HTR-8/SVneo (cell line): ENCODE results near the gene FGD5.
A peak's percentile ranks its signal among the peaks of the same experiment; 100 is the strongest.

Experiments
- DNase-seq: peaks from one replicate; pipeline ENCODE4 v3.0.0; 2011; ENCODE audit warnings: low spot score, mixed read lengths; ENCODE audit not compliant: insufficient read length
- FAIRE-seq: peaks from 2 replicates; lab custom pipeline; 2011; peaks lifted over from hg19 to GRCh38; lab: Jason Lieb, UNC

Gene FGD5

DNA sequence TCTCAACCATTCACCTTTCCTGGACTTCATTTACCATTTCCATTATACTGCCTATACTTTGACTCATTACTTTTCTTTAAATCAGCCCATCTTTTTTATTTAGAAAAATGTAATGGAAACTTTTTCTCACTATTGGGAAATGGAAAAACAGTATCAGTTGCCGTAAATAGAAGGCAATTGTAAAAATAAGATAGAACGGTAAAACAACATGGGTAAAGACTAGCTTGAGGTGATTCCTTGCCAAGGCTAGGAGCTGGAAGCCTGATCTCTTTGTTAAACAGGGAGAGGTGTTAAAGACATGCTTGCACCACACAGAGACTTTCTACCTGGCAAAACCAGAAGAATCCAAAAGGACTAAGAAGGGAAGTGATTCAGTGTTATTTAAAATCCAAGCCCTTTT lies 5.9 kb downstream of the FGD5 start:
- DNase-seq: no peak
- no peak for FAIRE-seq

DNA sequence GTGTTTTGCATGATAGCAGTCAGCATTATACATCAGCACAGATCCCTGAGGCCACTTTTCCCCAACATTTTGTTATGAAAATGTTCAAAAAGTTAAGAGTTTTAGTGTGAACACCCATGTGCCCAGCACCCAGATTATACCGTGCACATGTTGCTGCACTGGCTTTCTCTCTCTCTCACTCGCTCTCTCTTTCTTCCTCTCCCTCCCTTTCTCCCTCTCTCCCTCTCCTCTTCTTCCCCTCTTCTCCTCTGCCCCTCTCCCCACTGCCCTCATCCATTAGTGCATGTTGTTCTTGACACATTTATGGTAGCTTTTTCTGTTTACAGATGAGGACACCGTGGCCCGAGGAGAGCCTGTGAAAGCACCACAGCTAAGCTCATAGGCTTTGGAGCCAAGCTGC lies 7.3 kb downstream of the FGD5 start:
- DNase-seq (no peak), FAIRE-seq (no peak)

DNA sequence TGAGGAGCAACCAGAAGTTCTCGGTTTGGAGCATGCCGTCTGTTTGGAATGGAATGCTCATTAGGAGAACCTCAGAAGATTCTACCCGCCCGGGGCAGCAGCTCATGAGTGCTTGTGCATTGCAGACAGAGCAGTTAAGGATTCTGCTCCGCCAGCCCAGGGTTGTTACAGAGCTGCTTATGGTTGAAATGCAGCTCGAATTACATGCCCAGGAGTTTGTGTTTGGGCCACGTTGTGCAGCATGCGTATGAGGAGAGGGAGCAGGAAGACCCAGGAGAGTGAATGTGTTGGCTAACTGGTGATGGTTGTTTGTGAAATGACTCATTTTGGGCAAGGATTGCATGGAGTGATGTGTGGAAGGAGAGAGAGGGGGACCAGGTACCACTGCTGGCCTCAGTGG lies 9.0 kb downstream of the FGD5 start:
- FAIRE-seq: no peak

DNA sequence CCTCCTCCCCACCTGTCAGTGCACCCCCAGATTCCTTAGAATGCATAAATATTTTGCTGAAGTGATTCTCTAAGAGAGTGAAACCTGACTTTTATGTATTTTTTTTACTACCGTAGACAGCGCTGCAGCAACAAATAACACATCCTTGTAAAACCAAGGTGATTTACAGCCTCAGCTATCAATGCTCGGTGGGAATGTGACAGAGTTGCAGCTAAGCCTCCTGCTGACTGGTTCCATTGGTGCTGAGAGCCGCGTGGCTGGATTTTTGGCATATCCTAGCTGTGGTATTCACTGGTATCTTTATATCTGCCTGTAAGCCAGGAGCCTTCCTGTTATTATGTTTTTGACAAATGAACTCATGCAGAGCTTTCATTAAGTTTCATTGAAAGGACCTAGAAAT lies 11.0 kb downstream of the FGD5 start:
- FAIRE-seq (no peak), DNase-seq (no peak)

More for the DNA sequence above, 9.0 kb downstream of the FGD5 start:
- DNase-seq: no peak

DNA sequence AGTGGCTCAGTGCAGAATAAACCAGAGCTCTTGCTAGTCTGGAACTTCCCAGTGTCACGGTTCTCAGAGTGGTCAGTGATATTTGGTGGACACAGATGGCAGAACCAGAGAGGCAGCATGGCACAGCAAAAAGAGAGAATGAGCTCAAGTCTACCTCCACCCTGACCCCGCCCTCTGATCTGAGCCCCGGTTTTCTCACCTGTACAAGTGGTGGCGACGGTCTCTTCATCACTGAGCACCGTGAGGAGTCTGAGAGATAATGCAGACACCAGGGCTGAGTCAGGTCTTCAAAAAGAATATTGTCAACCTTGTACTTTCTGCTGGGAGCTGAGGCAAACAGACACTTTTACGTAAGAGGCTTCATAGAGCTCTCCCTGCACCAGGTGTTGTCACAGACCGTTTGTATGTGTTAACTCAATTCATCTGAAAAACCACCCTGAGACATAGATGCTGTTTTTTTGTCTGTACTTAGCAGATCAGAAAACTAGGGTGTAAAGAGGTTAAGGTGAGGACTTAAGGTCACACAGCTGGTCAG lies 13.2 kb downstream of the FGD5 start:
- no peak for DNase-seq
- no peak for FAIRE-seq

DNA sequence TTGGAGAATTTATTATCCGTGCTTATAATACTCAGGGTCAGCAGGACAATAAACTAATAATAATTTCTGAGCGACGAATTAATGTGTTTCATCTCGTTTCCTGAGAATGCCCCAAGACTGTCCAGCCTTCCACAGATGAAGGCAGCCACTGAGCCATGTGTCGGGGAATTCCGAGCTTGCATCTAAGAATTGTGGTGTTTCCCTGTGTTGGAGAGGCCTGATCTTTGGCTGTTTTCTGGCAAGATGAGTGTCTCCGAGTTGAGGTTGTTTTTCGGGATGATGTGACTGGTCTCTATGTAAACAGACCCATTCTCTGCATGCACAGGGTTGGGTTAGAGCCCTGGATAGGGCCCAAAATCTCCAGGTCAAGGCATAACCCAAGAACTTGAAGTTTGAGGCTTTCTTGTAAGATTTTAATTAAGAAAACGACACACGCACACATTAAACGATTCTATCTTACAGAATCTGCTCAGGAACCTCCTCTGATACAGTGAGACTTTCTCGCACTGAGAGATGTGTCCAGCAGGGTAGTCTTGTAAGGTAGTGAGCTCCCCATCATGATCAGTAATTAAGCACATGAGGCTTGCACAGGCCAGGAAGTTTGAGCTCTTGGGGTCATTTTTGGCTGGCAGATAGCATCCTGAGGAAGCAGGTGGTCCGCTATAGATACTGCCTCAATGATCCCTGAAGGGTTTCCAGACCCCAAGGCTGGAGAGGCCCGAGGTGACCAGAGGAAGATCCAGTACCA lies 14.4 kb downstream of the FGD5 start:
- DNase-seq (no peak), FAIRE-seq (peak; percentile 4)

DNA sequence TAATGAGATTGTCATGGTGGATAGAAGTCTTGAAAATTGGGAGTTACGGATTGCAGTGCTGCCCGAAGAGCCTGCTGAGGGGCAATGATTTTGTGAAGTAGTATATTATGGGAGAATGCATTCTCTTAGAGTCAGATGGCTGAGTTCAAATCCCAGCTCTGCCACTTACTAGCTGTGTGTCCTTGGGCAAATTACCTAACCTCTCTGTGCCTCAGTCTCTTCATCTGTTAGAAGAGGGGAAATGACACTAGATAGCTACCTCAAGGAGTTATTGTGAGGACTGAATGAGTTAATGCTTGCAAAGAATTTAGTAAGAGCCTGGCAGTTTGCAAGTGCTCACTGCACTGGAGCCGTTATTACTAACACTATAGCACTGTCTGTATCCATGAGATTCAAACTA lies 15.4 kb downstream of the FGD5 start:
- DNase-seq: no peak

DNA sequence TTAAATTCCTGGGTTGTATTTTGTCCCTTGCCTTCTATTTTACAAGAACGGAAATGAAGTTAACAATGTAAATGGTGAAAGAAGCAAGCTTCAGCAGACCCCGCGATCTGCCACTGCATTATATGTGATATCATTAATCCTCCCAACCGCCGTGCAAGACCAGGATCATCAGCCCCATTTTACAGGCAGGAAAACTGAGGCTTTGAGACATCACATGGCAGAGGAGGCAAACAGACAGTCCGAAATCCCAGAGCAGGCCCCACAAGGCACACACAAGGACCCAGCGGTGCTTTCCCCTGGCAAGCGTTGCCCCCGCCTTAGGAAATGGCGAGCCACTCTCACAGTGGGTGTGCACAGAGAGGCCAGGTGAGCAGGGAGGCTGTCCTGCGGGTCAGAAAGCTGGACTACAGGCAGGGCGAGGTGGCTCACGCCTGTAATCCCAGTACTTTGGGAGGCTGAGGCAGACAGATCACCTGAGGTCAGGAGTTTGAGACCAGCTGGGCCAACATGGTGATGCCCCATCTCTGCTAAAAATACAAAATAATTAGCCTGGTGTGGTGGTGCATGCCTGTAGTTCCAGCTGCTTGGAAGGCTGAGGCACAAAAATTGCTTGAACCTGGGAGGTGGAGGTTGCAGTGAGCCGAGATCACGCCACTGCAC lies 16.2 kb downstream of the FGD5 start:
- no peak for DNase-seq
- FAIRE-seq: no peak

More for the DNA sequence above, 15.4 kb downstream of the FGD5 start:
- FAIRE-seq: no peak

DNA sequence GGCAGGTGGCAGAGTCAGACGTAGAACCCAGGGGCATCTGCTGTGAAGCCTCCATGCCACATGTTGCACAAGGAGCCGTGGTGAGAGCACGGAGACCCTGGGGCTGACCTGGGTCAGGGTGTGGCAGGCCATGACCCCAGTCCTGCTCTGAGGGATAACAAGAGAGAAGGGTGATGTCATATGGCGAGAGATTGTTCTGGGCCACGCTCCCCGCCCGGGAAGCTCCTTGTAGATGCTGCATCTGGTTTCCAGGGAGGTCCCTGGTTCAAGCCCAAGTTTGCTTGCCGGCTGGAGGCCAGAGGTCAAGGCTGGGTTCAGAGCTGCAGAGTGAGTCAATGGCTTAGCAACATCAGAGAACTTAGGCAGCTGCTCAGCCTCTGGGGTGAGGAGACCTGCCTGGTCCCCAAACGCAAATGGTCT lies 17.3 kb downstream of the FGD5 start:
- no peak for FAIRE-seq
- DNase-seq: no peak

DNA sequence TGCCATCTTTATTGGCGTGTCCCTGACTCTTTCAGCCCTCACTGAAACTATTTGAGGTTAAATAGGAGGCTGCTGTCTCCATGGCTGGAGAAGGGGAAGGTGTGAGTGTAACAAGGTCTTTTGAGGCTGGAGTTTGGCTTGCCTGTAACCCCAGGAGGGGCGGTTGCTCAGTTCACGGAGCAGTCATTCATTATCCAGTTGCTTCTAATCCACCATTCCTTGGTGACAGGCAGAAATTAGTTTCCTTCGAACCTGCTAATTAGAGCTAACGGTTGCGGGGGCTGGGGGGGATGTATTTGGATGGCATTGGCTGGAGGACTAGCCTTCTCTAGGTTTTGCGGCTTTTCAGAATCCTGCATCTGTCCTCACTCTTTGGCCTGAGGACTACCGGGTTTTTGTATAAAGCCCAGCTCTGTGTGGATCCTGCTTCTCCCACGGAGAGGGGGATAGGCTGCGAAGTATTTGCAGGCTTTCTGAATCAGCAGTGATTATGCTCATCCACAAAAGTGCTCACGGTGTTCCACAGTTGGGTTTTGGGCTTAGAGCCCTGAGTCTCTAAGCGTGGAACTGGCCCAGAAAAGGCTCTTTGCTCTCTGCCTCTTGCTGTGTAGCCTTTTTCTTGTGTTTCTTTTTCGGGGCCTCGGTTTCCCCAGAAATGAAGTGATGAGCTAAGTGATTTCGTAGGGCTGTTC lies 18.6 kb downstream of the FGD5 start:
- DNase-seq: no peak
- no peak for FAIRE-seq

DNA sequence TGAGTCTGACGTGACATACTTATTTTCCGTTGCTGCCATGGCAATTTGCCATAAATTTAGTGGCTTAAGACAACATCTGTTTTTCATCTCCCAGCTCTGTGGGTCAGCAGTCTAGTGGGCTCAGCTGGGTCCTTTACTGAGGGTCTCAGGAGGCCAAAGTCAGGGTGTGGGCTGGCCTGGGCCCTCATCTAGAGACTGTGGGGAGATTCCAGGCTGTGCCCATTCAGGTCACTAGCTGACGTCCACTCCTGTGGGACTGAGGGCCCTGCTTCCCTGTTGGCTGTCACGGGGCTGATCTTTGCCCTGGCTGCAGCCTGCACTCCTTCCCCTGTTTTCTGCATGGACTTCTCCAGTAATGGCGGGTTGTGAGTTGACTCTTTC lies 19.1 kb downstream of the FGD5 start:
- DNase-seq (no peak), FAIRE-seq (no peak)

DNA sequence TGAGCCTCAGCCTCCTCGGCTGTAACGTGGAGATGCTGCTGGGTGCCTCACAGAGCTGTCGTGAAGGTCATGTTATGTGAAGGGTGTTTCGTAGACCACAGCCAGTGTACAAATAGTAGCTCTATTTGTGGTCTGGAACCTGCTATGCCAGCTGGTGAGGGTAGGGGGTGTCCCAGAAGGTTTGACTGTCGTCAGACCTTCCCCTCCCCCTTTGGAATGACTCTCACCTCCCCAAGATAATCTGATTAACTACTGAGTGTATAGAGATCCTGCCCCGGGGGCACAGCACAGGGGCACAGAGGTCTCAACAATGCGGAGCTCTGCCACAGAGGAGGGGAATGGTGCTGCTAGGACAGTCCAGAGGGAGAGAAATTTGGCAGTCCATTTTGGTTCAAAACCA lies 20.5 kb downstream of the FGD5 start:
- DNase-seq (no peak), FAIRE-seq (no peak)

DNA sequence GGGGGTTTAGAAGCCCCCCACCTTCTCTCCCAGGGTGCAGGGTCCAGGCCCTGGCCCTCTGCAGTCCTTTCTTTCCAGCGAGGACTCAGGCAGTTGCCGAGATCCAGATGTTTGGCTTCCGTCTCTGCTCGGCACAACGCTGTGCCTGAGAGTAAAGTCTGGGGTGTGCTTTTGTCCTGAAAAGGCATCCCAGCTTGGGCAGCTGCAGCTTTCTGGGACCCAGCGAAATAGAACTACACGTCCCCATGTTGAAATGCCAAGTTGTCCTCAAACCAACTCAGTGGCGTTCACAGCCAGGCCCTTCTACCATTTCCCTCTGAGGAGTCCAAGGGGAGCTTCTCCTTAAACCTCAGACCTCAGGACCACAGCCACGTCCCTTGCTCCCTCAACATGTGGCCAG lies 23.1 kb downstream of the FGD5 start:
- FAIRE-seq: no peak
- no peak for DNase-seq

DNA sequence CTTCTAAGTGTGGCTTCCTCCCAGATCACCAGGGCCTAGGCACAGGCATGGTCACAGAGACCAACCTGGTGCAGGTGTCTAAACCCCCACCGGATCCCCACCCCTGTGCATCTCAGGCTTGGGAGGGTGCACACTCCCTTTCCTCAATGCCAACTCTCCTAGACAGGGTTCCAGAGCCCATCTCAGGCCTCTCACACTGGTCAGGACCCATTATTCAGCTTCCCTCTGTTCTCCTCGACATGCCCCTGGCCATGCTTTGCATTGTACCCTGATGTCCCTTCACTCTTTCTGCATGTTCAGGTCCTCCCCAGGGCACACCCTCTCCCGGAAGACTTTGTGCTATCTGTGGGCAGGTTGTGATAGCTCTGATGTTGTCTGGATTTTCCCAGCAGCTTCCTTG lies 23.5 kb downstream of the FGD5 start:
- FAIRE-seq (no peak), DNase-seq (no peak)

DNA sequence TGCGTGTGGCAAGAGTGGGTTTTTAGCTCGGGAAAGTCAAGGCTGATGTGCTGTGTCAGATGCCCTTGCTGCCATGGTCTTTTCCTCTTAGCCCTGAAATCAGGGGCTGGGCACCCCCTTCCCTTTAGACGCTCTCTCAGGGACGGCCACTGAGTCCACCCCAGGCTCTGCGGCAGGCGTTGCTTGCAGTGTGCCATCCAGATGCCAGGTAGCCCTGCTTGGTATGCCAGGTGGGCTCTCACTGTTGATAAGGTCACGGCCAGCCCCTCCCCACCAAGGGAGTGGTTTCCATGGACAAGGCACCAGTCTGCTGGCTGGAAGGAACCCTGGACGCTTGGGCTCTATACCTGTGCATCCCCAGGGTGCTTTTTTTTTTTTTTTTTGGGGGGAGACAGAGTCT lies 24.6 kb downstream of the FGD5 start:
- no peak for DNase-seq
- FAIRE-seq: no peak

DNA sequence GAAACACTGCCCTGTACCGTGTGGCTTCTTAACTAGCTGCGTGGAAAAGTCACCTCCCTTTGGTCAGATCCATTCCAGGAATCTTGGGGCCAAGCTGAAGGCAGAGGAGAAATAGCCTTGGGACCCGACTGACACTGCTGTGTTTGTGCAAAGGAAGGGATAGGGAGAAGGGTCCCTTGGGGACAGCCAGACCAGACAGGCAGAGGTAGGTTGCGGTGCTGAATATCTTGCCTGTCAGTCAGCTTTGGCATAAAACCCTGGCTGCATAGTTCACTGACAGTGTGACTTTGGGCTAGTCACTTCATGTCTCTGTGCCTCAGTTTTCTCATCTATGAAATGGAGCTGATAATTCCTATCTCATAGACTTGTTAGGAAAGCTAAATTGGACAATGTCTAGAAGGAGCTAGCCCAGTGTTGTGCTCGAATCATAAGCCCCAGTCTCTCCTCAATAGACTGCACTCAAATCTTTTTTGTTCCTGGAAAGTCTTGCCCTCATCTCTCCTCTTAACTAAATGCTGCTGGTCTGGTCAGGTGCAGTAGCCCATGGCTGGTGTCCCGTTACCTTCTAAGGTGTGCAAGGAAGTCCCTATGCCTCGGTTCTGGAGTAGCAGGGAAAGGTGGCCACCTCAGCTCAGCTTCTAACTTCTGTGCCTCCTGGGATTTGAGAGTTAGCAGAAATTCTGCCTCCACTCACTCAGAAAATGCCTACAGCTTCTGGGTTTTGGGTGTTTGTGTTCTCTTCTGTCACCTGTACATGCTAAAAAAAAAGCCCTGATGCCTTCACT lies 25.8 kb downstream of the FGD5 start:
- no peak for FAIRE-seq

DNA sequence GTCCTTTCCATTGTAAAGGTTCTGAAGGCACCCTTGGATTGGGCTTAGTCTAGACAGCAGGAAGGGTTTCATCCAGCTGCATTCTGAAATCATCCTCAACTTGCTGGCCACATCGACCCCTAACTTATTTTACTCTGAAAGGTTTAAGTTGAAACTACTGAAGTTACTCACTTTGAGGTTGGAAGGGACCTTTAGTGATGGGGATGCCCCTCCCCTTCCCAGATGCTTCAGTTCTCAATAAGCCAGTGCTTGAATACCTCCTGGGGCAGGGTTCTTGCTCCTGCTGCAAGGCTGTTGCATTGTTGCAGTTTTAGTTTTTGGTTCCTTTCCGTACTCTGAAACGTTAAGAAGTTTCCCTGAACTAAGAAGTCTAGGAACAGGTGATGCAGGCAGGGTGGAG lies 26.4 kb downstream of the FGD5 start:
- no peak for FAIRE-seq
- no peak for DNase-seq

More for the DNA sequence above, 25.8 kb downstream of the FGD5 start:
- DNase-seq: no peak

DNA sequence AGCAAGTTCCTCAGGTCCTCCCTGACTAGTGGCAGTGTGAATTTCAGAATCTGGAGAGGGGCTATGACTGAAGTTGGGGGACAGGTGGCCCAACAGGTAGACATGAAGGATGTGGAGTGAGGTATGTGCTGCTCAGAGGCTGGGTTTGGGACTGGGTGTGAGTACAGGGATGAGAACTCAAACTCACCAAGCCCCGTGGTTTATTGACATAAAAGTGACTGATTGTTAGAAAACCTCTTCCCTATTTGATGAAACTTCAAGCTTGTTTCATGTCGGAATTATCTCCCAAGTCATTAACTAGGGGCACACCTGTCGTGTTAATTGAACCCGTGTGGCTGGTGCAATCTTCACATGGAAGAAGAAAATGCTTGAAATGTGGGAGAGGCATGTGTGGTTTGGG lies 27.1 kb downstream of the FGD5 start:
- no peak for FAIRE-seq
- DNase-seq: no peak

DNA sequence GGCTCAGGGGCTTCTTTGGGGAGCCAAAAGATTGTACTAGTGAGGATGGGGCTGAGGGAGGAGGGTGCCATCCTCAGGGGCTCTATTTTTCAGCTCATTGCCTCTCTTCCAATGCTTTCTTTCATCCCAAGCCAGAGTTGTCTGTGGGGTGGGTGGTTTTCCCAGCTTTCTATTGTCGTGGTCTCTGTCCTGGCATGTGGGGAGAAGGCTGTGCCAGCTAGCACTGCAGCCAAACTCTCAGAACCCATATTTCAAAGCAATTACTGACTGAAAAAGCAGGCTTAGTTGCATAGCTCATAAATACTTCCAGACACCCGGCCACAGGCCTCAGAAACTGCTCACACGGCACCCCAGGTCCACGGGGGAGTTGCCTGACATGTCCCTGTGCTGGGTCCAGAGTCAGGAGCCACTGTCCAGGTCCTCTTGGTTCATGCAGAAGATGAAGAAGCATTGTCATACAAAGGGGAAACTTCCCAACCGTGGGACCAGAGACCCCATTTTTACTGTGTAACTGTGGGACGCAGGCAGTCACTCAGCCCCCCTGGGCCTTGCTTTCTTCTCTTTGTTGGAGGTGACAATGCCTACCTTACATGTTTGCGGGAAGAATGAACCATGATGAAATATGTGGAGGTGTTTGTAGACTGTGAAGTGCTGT lies 27.6 kb downstream of the FGD5 start:
- no peak for DNase-seq
- FAIRE-seq: no peak
